HG03565 (cell line): ENCODE measurements around the gene VCL.
"Not testable (repeated sequence)": the region's sequence is repeated elsewhere in the genome, so short reads cannot be mapped to it uniquely, and the experiment has no call there.

Experiments
- ATAC-seq: cut with Tn5 transposase; IDR thresholded peaks from one replicate; pipeline ENCODE4 v1.9.1; 2021; ENCODE audit warnings: mild to moderate bottlenecking, moderate library complexity; ENCODE audit not compliant: unreplicated experiment

VCL gene

GRCh38 chr10:74035303-74035702 lies 37.4 kb downstream of the VCL start:
- ATAC-seq = no peak

- no peak for ATAC-seq
Observed at GRCh38 chr10:74036474-74036873, 38.6 kb downstream of the VCL start.

- no peak for ATAC-seq
Observed at GRCh38 chr10:74039561-74040145, 41.7 kb downstream of the VCL start.

DNA sequence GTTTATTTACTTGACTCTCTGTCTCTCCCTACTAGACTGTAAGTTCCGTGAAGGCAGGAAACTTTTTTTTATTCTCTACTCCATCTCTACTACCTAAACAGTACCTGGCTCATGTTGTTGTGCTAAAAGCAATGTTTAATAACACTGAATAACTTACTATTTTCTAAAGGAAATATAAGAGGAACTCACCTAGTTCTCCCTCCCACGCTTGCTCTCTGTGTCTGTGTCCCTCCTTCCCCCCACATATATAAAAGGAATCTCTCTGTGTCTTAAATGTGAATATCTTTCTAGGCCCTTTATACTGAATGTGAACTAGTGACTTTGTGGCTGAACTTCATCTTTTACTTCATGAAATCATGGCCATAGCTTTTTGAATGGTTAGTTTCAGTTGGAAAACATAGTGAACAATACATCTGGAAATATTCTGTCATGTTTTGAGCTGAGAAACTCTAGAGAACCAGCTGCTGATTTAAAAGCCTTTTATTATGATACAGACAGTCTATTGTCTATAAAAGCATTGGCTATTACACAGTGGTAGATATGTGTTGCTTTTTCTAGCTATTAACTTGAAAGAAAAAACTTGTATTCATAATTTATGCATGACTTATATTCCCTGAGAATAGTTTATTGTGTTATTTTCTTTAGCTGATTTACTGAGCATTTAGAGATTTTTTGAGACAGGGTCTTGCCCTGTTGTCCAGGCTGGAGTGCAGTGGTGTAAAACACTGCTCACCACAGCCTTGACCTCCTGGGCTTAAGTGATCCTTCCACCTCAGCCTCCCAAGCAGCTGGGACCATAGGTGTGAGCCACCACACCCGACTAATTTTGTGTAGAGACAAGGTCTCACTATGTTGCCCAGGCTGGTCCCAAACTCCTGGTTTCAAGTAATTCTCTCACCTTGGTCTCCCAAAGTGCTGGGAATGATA lies 42.5 kb downstream of the VCL start:
- no peak for ATAC-seq

GRCh38 chr10:74044419-74044818 lies 46.5 kb downstream of the VCL start:
- no peak for ATAC-seq

- no peak for ATAC-seq
Observed at GRCh38 chr10:74047304-74047703, 49.4 kb downstream of the VCL start.

DNA sequence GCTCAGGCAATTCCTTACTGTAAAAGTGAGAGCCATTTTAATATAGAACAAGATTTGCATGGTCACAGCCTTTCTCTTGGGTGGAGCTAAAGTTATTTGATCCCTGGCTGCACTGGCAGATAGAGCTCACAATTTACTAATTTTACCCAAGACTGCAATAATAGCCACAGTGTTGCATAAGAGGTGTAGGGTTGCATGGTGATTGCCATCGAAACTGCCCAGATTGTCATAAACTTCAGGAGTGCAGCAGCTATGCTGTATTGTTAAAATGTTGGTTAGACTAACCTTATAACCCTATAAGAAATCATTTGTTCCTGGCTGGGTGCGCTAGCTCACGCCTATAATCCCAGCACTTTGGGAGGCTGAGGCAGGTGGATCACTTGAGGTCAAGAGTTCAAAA lies 50.0 kb downstream of the VCL start:
- no peak for ATAC-seq

GRCh38 chr10:74048433-74048832 lies 50.5 kb downstream of the VCL start:
- no peak for ATAC-seq

DNA sequence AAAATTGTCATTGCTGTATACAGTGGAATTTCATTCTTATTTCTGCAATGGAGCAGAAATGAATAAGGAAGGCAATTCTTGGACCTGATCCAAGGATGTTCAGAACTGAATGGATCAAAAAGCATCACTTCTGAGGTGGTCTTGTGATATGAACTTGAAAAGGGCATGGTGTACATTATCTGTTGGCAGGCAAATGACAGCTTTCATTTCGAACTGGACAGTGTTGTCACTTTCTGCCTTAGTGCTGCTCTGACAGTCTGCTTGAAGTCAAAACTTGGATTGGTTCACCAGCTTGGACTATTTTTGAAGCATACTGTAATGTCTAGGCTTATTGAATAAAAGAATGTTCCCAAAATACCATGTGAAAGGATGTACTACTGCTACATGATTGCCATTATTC lies 52.0 kb downstream of the VCL start:
- ATAC-seq = no peak

- no peak for ATAC-seq
Observed at GRCh38 chr10:74050653-74051052, 52.7 kb downstream of the VCL start.

GRCh38 chr10:74051736-74052342 lies 53.9 kb downstream of the VCL start:
- no peak for ATAC-seq

DNA sequence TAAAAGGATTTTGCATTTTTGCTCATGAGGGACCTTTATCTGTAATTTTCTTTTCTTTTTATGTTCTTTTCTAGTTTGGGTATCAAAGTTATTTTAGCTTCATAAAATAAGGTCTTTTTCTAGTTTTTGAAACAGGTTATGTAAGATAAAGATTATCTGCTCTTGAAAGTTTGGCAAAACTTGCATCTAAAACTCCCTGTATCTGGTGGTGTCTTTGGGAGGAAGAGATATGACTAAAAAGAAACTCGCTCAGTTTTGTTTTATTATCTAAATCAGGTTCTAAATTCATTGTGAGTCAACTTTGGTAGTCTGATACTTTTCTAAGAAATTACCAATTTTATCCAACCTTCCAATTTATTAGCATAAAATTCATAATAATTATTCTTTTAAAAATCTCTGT lies 55.1 kb downstream of the VCL start:
- no peak for ATAC-seq

- peak; percentile 15 for ATAC-seq
Observed at GRCh38 chr10:74055383-74056049, 57.6 kb downstream of the VCL start.

DNA sequence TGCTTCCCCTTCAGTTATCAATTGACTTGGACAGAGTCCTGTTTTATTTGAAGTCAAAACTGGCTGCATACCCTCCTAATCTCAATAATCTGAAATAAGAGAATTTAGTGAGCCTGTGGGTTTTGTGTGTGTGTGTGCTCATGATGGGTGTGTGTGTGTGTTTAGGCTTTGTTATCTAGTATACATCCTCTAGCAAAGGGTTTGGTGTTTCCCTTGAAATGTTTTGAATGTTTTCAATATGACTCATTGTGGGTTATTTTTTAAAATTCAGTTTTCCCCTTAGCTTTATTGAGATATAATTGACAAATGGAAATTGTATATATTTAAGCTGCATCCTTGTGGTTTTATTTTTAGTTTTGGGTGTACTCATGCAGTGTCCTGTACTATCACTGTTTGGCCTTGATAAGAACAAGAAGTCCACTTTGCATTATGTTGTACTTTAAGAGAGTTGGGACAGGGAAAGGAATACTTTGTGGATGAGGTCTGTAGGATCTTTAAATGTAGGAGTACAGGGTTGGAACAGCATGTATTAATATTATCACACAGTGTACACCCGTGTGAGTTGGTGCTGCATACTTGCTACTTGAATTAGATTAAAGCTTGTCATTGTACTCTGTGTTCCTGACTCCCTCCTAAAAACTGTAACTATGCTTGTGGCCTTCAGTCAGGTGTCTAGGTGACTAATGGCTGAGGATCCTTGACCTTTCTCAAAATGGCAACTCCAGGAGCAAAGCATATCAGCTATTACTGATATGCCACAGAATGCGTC lies 58.3 kb downstream of the VCL start:
- peak; percentile 49 for ATAC-seq

DNA sequence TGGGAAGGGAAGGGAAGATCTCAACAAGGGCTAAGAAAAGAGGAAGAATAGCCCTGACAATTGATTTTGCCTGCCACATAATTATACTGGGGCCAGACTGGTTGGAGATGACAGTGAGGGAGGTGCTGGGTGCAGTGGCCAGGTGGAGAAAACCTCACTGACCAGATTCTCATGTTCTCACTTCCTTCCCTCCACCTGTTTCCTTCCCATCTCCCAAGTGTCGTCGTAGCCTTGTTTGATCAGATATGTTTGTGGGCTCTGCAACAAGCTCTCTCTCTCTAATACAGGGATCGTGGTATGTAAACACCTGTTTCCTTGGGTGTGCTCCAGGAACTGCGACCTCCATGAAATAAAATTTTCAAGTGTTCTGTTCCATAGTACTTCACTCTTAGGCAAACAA lies 60.2 kb downstream of the VCL start:
- no peak for ATAC-seq

DNA sequence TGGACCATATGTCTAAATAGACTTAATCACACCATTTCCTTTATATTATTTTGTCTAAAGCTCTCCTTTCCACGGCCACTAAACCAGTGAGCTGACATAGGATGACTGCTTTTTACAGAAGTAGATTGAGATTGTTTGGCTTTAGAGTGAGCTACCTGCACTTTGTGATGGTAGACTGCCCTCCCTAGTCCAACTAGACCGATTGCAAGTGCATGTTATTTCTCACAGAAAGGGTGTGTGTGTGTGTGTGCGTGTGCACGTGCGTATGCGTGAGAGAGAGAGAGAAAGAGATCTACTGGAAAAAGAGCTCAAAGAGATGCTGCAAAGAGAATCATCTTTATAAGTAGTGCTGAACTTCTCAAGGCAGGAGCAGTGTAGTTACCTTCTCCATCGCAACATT lies 60.7 kb downstream of the VCL start:
- no peak for ATAC-seq

DNA sequence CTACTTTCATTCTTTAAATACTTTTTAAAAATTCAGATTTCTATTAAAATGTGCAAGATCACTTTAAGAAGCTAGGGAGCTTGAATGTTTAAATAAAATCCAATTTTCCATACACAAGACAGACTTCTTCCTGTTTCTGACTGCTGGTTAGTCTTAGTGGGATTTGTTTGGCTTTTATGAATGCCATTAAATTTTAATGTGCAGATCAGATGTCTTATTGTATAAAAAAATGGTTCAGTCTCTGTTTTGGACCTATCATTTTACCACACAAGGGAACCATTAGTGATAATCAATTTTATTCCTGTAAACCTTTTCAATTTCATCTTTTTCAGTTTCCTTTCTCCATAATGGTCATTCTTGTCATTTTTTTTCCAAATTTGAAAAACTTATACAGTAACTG lies 63.2 kb downstream of the VCL start:
- no peak for ATAC-seq

DNA sequence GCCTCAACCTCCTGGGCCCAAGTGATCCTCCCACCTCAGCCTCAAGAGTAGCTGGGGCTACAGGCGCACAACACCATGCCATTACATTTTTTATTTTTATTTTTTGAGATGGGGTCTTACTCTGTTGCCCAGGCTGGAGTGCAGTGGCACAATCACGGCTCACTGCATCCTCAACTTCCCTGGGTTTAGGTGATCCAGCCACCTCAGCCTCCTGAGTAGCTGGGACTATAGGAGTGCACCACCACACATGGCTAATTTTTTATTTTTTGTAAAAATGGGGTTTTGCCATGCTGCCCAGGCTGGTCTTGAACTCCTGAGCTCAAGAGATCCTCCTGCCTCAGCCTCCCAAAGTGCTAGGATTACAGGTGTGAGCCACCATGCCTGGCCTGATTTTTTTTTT lies 64.1 kb downstream of the VCL start:
- not testable (repeated sequence) for ATAC-seq

DNA sequence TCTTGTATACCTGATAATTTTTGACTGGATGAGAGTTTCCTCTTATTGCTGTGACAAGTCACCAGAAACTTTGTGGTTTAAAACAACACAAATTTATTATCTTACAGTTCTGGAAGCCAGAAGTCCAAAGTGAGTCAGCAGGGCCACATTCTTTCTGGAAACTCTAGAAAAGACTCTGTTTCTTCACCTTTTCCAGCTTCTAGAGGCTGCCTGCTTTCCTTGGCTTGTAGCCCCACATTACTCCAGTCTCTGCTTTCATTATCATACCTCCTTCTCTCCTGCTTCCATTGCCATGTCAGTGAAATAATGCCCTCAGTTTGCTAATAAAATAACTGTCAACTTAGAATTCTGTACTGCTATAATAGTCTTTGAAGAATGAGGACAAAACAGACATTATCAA lies 65.3 kb downstream of the VCL start:
- no peak for ATAC-seq

DNA sequence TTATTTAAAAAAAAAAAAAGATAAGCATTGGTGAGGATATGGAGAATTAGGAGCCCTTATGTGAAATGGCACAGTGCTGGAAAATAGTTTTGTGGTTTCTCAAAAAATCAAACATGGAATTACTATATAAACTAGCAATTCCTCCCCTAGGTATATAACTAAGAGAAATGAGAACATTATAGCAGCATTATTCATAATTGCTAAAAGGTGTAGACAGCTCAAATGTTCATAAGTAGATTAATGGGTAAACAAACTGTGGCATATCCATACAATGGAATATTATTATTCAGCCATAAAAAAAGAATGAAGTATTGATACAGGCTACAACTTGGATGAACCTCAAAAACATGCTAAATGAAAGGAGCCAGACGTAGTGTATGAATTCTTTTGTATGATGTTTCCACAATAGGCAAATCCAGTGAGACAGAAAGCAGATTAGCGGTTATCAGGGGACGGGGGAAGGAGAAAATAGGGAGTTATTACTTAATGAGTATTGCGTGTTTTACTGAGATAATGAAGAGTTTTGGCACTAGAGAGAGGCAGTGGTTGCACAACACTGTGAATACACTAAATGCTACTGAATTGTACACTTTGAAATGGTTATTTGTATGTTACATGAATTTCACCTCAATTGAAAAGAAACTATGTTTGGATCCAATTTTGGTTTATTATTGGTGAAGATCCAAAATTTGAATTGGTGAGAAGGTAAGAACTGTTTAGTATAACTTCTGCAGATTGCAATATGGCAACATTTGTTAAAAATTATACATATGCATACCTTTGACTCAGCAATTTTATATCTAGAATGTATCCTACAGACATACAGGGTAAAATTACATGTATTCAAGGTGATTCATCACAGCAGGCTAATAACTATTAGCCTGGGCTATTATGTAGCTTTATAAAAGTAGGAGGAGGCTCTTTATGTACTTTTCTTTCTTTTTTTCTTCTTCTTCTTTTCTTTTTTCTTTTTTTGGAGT lies 69.7 kb downstream of the VCL start:
- no peak for ATAC-seq
